ENCODE data around the gene S1PR5. TPM values are rescaled to one million over a fixed set of nuclear protein-coding genes. Genes with fewer than 3 reads are reported as not detected.

The S1PR5 gene
- total RNA-seq, 1 donor from 2014 or later: 6.7 TPM

DNA sequence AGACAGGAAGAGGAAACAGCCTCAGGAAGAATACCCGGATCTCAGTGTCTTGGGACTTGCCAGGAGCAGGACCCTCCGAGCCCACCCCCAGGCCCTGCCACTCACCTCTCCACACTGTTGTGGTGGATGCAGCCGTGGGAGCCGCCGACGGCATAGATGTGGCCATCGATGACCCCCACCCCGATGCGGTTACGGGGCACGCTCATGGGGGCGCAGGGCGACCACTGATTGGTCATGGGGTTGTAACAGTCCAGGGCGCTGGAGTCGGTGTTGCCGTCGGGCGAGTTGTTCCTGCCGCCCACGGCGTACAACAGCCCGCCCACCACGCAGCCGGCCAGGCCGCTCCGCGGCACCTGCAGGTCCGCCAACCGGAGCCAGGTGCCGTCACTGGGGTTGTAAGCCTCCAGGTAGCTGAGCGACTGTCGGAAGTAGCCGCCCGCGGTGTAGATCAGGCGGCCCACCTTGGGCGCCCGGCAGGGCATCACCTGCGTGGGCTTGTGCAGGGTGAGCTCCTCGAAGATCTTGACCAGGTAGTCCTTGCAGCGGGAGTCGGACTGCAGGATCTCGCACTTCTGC, 25.7 kb downstream of the S1PR5 start:
- TF ChIP-seq, protein P1, sequence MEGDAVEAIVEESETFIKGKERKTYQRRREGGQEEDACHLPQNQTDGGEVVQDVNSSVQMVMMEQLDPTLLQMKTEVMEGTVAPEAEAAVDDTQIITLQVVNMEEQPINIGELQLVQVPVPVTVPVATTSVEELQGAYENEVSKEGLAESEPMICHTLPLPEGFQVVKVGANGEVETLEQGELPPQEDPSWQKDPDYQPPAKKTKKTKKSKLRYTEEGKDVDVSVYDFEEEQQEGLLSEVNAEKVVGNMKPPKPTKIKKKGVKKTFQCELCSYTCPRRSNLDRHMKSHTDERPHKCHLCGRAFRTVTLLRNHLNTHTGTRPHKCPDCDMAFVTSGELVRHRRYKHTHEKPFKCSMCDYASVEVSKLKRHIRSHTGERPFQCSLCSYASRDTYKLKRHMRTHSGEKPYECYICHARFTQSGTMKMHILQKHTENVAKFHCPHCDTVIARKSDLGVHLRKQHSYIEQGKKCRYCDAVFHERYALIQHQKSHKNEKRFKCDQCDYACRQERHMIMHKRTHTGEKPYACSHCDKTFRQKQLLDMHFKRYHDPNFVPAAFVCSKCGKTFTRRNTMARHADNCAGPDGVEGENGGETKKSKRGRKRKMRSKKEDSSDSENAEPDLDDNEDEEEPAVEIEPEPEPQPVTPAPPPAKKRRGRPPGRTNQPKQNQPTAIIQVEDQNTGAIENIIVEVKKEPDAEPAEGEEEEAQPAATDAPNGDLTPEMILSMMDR (IDR thresholded peaks at IDR 0.05): no peak
- no peaks in the 10 kb centered on the region for H3K27me3 Mint-ChIP-seq (ENCODE audit: low read depth)

DNA sequence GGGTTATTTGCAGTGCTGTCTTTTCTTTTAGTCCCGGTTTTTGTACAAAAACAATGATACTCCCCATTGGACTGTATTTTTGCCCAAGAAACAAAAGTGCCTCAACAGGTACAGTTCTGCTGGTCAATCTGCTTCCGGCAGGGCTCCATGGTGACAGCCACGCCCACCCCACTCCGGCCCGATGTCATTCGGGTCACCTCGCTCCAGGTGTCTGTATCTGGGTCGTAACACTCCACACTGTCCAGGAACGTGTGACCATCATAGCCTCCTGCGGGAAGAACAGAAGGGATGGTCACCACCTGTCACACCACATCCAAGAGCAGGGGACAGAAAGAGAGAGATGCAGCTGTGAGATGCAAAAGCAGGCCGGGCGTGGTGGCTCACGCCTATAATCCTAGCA, 30.7 kb downstream of the S1PR5 start:
- TF ChIP-seq, protein P1 (IDR thresholded peaks at IDR 0.05): no peak

More for the DNA sequence above, 25.7 kb downstream of the S1PR5 start:
- H3K36me3 Mint-ChIP-seq (ENCODE audit: low read depth): peaks cover 22% of the 10 kb centered on the region
- no peak overlapping the region for H3K4me3 Mint-ChIP-seq (ENCODE audit: unreplicated experiment)
- DNase-seq (ENCODE audit: low spot score): peak; percentile 91
- no peaks in the 10 kb centered on the region for H3K9me3 Mint-ChIP-seq (ENCODE audit: low read depth)
- H3K27ac Mint-ChIP-seq (ENCODE audit: unreplicated experiment): no peak overlapping the region
- H3K4me1 Mint-ChIP-seq (ENCODE audit: low read depth): no peaks in the 10 kb centered on the region

DNA sequence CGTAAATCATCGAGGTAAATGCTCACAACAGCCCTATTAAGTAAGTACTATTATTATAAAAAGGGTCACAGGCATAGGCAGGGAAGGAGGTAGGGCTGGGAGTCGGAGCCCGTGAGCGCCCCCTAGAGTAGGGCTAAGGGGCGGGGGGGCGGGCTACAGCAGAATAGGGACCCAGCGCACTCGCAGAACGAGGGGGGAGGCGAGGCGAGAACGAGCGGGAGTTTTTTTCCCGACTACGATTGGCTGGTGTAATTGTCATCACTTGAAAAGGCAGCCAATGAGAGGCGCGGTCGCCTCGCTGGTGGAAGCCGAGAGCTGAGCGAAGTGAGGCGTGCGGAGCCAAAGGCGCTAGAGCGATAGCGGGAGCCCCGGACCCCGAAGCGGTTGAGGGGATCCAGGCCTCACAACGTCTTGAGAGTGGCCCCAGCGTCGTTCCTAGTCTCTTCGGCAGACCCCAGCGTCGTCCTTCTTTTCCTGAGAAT, 38.3 kb downstream of the S1PR5 start:
- H3K27me3 Mint-ChIP-seq (ENCODE audit: low read depth): no peaks in the 10 kb centered on the region
- peak; percentile 91 for DNase-seq (ENCODE audit: low spot score)
- TF ChIP-seq, protein P1 (IDR thresholded peaks at IDR 0.05): peak; percentile 82
- no peaks in the 10 kb centered on the region for H3K36me3 Mint-ChIP-seq (ENCODE audit: low read depth)
- H3K27ac Mint-ChIP-seq (ENCODE audit: unreplicated experiment): no peak overlapping the region
- peak overlapping the region; percentile 68 for H3K4me3 Mint-ChIP-seq (ENCODE audit: unreplicated experiment)
- no peaks in the 10 kb centered on the region for H3K9me3 Mint-ChIP-seq (ENCODE audit: low read depth)
- H3K4me1 Mint-ChIP-seq (ENCODE audit: low read depth): peaks cover 8% of the 10 kb centered on the region

More for the DNA sequence above, 30.7 kb downstream of the S1PR5 start:
- Mint-ChIP-seq H3K27ac (ENCODE audit: unreplicated experiment) (no peak overlapping the region), H3K36me3 (ENCODE audit: low read depth) (peaks cover 24% of the 10 kb centered on the region), H3K27me3 (ENCODE audit: low read depth) (no peaks in the 10 kb centered on the region), H3K9me3 (ENCODE audit: low read depth) (no peaks in the 10 kb centered on the region), H3K4me1 (ENCODE audit: low read depth) (no peaks in the 10 kb centered on the region), H3K4me3 (ENCODE audit: unreplicated experiment) (no peak overlapping the region)
- no peak for DNase-seq (ENCODE audit: low spot score)

DNA sequence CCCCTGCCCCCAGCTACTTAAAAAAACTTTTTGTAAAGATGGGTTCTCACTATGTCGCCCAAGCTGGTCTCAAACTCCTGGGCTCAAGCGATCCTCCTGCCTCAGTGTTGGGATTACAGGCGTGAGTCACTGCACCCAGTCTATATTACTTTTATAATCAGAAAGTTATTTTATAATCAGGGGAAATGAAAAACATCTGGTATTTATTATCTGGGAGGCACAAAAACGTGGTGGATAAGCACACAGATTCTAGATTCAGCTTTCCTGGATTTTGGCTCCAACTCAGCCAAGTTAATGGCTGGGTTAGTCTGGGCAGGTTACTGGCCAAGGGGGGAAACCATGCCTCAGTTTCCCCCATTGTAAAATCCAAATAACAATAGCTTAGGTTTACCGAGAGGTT, 38.8 kb downstream of the S1PR5 start:
- TF ChIP-seq, protein P1 (IDR thresholded peaks at IDR 0.05): no peak
- Mint-ChIP-seq H3K4me1 (ENCODE audit: low read depth) (peaks cover 8% of the 10 kb centered on the region), H3K4me3 (ENCODE audit: unreplicated experiment) (no peak overlapping the region), H3K27me3 (ENCODE audit: low read depth) (no peaks in the 10 kb centered on the region), H3K27ac (ENCODE audit: unreplicated experiment) (no peak overlapping the region), H3K9me3 (ENCODE audit: low read depth) (no peaks in the 10 kb centered on the region), H3K36me3 (ENCODE audit: low read depth) (no peaks in the 10 kb centered on the region)
- DNase-seq (ENCODE audit: low spot score): no peak

DNA sequence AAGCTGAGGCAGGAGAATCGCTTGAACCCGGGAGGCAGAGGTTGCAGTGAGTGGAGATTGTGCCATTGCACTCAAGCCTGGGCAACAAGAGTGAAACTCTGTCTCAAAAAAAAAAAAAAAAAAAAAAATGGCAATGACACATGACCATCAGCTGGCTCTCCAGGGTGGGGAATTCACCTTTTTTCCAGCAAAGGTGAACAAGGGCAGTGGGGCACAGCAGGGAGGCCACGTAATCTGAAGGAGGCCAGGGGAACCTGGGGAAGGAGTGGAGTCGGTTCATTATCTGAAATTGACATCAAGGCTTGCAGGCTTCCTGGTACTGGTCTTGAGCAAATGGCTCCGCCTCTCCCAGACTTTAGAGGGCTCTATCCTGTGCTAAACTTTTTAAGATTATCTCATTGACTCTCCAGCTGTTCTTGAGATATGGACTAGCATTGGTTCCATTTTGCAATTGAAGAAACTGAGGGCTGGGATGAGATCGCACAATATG, 42.2 kb downstream of the S1PR5 start:
- Mint-ChIP-seq H3K9me3 (ENCODE audit: low read depth) (no peaks in the 10 kb centered on the region), H3K36me3 (ENCODE audit: low read depth) (no peaks in the 10 kb centered on the region), H3K27me3 (ENCODE audit: low read depth) (no peaks in the 10 kb centered on the region), H3K4me3 (ENCODE audit: unreplicated experiment) (no peak overlapping the region), H3K27ac (ENCODE audit: unreplicated experiment) (no peak overlapping the region), H3K4me1 (ENCODE audit: low read depth) (peaks cover 8% of the 10 kb centered on the region)
- TF ChIP-seq, protein P1 (IDR thresholded peaks at IDR 0.05): no peak
- DNase-seq (ENCODE audit: low spot score): no peak
